G401.6 (cell line): Measurements from ENCODE around the gene FADS2.

Experiments used
- FAIRE-seq: peaks from 2 replicates; lab custom pipeline; 2012; peaks lifted over from hg19 to GRCh38; lab: Jason Lieb, UNC

Gene FADS2

GRCh38 chr11:61826930-61827570 is 1.1 kb upstream of the FADS2 start:
- FAIRE-seq = no peak

- no peak for FAIRE-seq
Measured at GRCh38 chr11:61828379-61828628, 204 bp downstream of the FADS2 start.

- FAIRE-seq = no peak
Measured at GRCh38 chr11:61828629-61829407, 718 bp downstream of the FADS2 start.

- FAIRE-seq = no peak
Measured at GRCh38 chr11:61829806-61830205, 1.7 kb downstream of the FADS2 start.

- no peak for FAIRE-seq
Measured at GRCh38 chr11:61830237-61831105, 2.4 kb downstream of the FADS2 start.

- no peak for FAIRE-seq
Measured at GRCh38 chr11:61832207-61832606, 4.1 kb downstream of the FADS2 start.

- no peak for FAIRE-seq
Measured at GRCh38 chr11:61832754-61833153, 4.7 kb downstream of the FADS2 start.

GRCh38 chr11:61833471-61833870 is 5.4 kb downstream of the FADS2 start:
- no peak for FAIRE-seq

GRCh38 chr11:61833926-61834277 is 5.8 kb downstream of the FADS2 start:
- FAIRE-seq = no peak

GRCh38 chr11:61834278-61835048 is 6.4 kb downstream of the FADS2 start:
- no peak for FAIRE-seq

GRCh38 chr11:61836193-61836592 is 8.1 kb downstream of the FADS2 start:
- no peak for FAIRE-seq

- no peak for FAIRE-seq
Measured at GRCh38 chr11:61837411-61838005, 9.4 kb downstream of the FADS2 start.

- no peak for FAIRE-seq
Measured at GRCh38 chr11:61838501-61838900, 10.4 kb downstream of the FADS2 start.

- FAIRE-seq = no peak
Measured at GRCh38 chr11:61838921-61839320, 10.8 kb downstream of the FADS2 start.

- FAIRE-seq = no peak
Measured at GRCh38 chr11:61839742-61840141, 11.6 kb downstream of the FADS2 start.

GRCh38 chr11:61840371-61840770 is 12.3 kb downstream of the FADS2 start:
- FAIRE-seq = no peak

- FAIRE-seq = no peak
Measured at GRCh38 chr11:61841636-61842527, 13.8 kb downstream of the FADS2 start.

- FAIRE-seq = no peak
Measured at GRCh38 chr11:61842528-61842820, 14.4 kb downstream of the FADS2 start.

- FAIRE-seq = no peak
Measured at GRCh38 chr11:61844909-61845565, 16.9 kb downstream of the FADS2 start.

- FAIRE-seq = no peak
Measured at GRCh38 chr11:61846362-61847020, 18.4 kb downstream of the FADS2 start.
